ENCODE data around the gene SVEP1.
"Not testable (repeated sequence)": the region's sequence is repeated elsewhere in the genome, so short reads cannot be mapped to it uniquely, and the experiment has no call there.

DNA sequence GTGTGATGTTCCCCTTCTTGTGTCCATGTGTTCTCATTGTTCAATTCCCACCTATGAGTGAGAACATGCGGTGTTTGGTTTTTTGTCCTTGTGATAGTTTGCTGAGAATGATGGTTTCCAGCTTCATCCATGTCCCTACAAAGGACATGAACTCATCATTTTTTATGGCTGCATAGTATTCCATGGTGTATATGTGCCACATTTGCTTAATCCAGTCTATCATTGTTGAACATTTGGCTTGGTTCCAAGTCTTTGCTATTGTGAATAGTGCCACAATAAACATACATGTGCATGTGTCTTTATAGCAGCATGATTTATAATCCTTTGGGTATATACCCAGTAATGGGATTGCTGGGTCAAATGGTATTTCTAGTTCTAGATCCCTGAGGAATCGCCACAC lies 220.5 kb downstream of the SVEP1 start:
- TF ChIP-seq, protein P1, sequence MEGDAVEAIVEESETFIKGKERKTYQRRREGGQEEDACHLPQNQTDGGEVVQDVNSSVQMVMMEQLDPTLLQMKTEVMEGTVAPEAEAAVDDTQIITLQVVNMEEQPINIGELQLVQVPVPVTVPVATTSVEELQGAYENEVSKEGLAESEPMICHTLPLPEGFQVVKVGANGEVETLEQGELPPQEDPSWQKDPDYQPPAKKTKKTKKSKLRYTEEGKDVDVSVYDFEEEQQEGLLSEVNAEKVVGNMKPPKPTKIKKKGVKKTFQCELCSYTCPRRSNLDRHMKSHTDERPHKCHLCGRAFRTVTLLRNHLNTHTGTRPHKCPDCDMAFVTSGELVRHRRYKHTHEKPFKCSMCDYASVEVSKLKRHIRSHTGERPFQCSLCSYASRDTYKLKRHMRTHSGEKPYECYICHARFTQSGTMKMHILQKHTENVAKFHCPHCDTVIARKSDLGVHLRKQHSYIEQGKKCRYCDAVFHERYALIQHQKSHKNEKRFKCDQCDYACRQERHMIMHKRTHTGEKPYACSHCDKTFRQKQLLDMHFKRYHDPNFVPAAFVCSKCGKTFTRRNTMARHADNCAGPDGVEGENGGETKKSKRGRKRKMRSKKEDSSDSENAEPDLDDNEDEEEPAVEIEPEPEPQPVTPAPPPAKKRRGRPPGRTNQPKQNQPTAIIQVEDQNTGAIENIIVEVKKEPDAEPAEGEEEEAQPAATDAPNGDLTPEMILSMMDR (IDR thresholded peaks at IDR 0.05 in 8 of 11, conservative IDR thresholded peaks at IDR 0.05 in 3 of 11), result not testable (repeated sequence)
- TF ChIP-seq POLR2A, POLR2AphosphoS5 (IDR thresholded peaks at IDR 0.05): not testable (repeated sequence)
